ENCODE results near the gene SEC23IP. TPM values are rescaled to one million over a fixed set of nuclear protein-coding genes. Genes with fewer than 3 reads are reported as not detected.
"Not testable (repeated sequence)": the region's sequence is repeated elsewhere in the genome, so short reads cannot be mapped to it uniquely, and the experiment has no call there.

The SEC23IP gene
- total RNA-seq, 4 donors from 2014 or later = 20.5 to 51.7 (median 31.8) TPM

DNA sequence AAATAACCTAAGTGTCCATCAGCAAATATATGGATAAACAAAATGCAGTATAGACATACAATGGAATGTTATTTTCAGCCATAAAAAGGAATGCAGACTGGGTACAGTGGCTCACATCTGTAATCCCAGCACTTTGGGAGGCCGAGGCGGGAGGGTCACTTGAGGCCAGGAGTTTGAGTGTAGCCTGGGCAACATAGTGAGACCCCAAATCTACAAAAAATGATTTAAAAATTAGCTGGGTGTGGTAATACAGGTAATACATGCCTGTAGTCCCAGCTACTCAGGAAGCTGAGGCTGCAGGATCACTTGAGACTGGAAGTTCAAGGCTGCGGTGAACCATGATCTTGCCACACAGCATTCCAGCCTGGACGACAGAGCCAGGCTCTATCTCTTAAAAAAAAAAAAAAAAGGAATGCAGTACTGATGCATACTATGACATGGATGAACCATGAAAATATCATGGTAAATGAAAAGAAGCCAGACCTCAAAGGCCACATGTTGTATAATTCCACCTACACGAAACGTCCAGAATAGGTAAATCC lies 26.8 kb upstream of the SEC23IP start:
- H3K4me1 ChIP-seq = peaks cover 6 to 41% (median 10%) of the 10 kb centered on the region in 4 donors
- intact Hi-C loops (cut with DNase I; ENCODE audit: low total_unique reads) (no loop called here), in situ Hi-C loops (cut with MboI; ENCODE audit: low pct_ligation_motif_present in 1 of 4, low pct_unique_long_range_greater_than_20kb in 1 of 4, low sequenced_read_pairs in 3 of 4) (loop anchor here in 2 of 4 donors (10.0 to 25.0 kb wide), 2 partner anchors 103 to 181 kb away; no protein-coding TSS in a partner anchor)
- 94 to 100% methylated on average over 4 to 6 of the region's 6 CpGs for WGBS, 2 donors (ENCODE audit: low coverage in 1 of 2)
- TF ChIP-seq EP300 (IDR thresholded peaks at IDR 0.05; ENCODE audit: low read depth) (no peak), POLR2AphosphoS5 (IDR thresholded peaks at IDR 0.05) (no peak), POLR2A (IDR thresholded peaks at IDR 0.05) (no peak)
- TF ChIP-seq, protein P1, sequence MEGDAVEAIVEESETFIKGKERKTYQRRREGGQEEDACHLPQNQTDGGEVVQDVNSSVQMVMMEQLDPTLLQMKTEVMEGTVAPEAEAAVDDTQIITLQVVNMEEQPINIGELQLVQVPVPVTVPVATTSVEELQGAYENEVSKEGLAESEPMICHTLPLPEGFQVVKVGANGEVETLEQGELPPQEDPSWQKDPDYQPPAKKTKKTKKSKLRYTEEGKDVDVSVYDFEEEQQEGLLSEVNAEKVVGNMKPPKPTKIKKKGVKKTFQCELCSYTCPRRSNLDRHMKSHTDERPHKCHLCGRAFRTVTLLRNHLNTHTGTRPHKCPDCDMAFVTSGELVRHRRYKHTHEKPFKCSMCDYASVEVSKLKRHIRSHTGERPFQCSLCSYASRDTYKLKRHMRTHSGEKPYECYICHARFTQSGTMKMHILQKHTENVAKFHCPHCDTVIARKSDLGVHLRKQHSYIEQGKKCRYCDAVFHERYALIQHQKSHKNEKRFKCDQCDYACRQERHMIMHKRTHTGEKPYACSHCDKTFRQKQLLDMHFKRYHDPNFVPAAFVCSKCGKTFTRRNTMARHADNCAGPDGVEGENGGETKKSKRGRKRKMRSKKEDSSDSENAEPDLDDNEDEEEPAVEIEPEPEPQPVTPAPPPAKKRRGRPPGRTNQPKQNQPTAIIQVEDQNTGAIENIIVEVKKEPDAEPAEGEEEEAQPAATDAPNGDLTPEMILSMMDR (IDR thresholded peaks at IDR 0.05) = no peak
- no peaks in the 10 kb centered on the region for H3K27me3 ChIP-seq
- no peak for DNase-seq
- H3K27ac ChIP-seq = no peak overlapping the region
- H3K36me3 ChIP-seq = no peaks in the 10 kb centered on the region
- peaks cover 0 to 4% of the 10 kb centered on the region in 2 donors for H3K9me3 ChIP-seq
- H3K4me3 ChIP-seq = no peak overlapping the region

DNA sequence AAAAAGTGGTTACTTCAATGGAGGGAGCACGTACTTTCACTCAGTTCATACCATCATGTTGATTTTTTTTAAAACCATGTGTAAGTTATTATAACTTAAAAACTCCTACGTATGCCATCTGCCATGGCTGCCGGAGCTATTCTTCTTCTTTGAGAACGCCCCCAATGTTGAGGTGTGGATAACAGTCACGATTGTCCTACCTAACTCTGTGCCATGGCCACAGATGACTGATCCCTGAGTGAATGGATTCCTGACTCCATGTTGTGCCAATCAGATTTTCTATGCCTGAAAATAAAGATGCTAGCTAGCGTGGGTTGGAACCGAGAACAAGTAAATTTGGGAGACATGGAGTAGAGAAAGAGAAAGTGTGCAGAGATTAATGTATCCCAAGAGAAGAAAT lies 25.2 kb upstream of the SEC23IP start:
- H3K36me3 ChIP-seq = no peaks in the 10 kb centered on the region
- WGBS, 2 donors (ENCODE audit: low coverage in 1 of 2) = 69 to 83% methylated on average over 7 of the region's 7 CpGs
- no peaks in the 10 kb centered on the region for H3K27me3 ChIP-seq
- intact Hi-C loops (cut with DNase I; ENCODE audit: low total_unique reads) (no loop called here), in situ Hi-C loops (cut with MboI; ENCODE audit: low pct_ligation_motif_present in 1 of 4, low pct_unique_long_range_greater_than_20kb in 1 of 4, low sequenced_read_pairs in 3 of 4) (loop anchor here in 2 of 4 donors (10.0 to 25.0 kb wide), 2 partner anchors 105 to 183 kb away; no protein-coding TSS in a partner anchor)
- peaks cover 11 to 40% (median 16%) of the 10 kb centered on the region in 4 donors for H3K4me1 ChIP-seq
- H3K27ac ChIP-seq = no peak overlapping the region
- TF ChIP-seq POLR2A (IDR thresholded peaks at IDR 0.05) (no peak), POLR2AphosphoS5 (IDR thresholded peaks at IDR 0.05) (no peak), EP300 (IDR thresholded peaks at IDR 0.05; ENCODE audit: low read depth) (no peak)
- TF ChIP-seq, protein P1 (IDR thresholded peaks at IDR 0.05) = no peak
- H3K4me3 ChIP-seq = no peak overlapping the region
- no peak for DNase-seq
- peaks cover 0 to 4% of the 10 kb centered on the region in 2 donors for H3K9me3 ChIP-seq

DNA sequence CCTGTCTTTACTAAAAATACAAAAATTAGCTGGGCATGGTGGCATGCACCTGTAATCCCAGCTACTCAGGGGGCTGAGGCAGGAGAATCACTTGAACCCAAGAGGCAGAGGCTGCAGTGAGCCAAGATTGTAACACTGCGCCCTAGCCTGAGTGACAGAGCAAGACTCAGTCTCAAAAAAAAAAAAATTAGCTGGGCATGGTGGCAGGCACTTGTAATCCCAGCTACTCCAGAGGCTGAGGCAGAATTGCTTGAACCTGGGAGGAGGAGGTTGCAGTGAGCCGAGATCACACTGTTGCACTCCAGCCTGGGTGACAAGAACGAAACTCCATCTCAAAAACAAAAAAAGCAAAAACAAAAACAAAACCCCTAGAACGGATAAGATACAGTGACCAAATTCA lies 23.1 kb upstream of the SEC23IP start:
- H3K4me3 ChIP-seq; intact Hi-C loops (cut with DNase I; ENCODE audit: low total_unique reads); DNase-seq; H3K36me3 ChIP-seq; H3K27me3 ChIP-seq; H3K27ac ChIP-seq; H3K9me3 ChIP-seq: not testable (repeated sequence)
- peaks cover 17 to 44% (median 22%) of the 10 kb centered on the region in 4 donors for H3K4me1 ChIP-seq
- in situ Hi-C loops (cut with MboI; ENCODE audit: low pct_ligation_motif_present in 1 of 4, low pct_unique_long_range_greater_than_20kb in 1 of 4, low sequenced_read_pairs in 3 of 4) = loop anchor here in 2 of 4 donors (10.0 to 25.0 kb wide), 2 partner anchors 107 to 185 kb away; no protein-coding TSS in a partner anchor
- 78 to 79% methylated on average over 3 to 4 of the region's 4 CpGs for WGBS, 2 donors (ENCODE audit: low coverage in 1 of 2)

DNA sequence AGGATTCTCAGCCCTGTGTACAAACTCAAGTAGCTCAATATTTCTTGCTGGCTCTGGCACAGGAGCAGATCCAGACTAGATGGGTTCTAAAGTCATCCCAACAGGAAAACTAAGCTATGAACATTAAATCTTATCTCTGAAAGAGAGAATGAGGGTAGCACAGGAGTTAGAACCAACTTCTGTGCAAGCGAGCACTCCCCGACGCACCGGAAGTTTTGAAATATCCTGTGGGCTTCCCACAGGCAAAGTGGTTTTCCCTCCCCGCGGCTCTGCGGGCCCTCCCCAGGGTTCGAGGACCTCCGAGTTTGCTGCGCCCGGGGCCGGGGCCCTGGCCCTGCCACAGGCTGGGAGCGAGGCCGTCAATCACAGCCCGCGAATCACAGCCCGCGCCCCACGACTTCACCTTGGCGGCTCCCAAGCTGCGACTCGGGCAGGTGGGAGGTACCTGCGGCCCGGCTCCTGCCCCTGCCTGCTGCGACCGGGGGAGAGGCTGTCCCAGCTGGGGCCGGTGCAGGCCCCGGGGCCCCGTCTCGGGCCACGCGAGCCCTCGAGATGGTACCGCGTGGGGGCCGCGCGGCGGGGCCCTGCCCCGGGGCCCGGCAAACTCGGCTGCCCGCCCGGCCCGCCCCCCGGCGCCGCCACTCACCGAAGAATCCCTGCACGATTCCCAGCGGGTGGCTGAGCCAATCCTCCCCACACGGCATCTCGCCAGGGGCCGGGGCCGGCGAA lies 20.5 kb upstream of the SEC23IP start:
- H3K9me3 ChIP-seq = no peaks in the 10 kb centered on the region
- H3K36me3 ChIP-seq = no peaks in the 10 kb centered on the region
- H3K27me3 ChIP-seq = no peaks in the 10 kb centered on the region
- peak; percentile 70 for DNase-seq
- intact Hi-C loops (cut with DNase I; ENCODE audit: low total_unique reads) = no loop called here
- H3K4me3 ChIP-seq = peak overlapping the region; percentile 68 to 94 (median 84)
- TF ChIP-seq POLR2A (IDR thresholded peaks at IDR 0.05) (peak; percentile 13), POLR2AphosphoS5 (IDR thresholded peaks at IDR 0.05) (no peak)
- in situ Hi-C loops (cut with MboI; ENCODE audit: low pct_ligation_motif_present in 1 of 4, low pct_unique_long_range_greater_than_20kb in 1 of 4, low sequenced_read_pairs in 3 of 4) = loop anchor here in 1 of 4 donors (25.0 kb wide), 1 partner anchor 110 kb away; no protein-coding TSS in a partner anchor
- H3K27ac ChIP-seq = peak overlapping the region; percentile 89 to 98 (median 94)
- 1% methylated on average over 51 of the region's 56 CpGs; no CpG with 5 or more reads in 1 of the 2 donors for WGBS, 2 donors (ENCODE audit: low coverage in 1 of 2)
- H3K4me1 ChIP-seq = peaks cover 17 to 44% (median 22%) of the 10 kb centered on the region in 4 donors

DNA sequence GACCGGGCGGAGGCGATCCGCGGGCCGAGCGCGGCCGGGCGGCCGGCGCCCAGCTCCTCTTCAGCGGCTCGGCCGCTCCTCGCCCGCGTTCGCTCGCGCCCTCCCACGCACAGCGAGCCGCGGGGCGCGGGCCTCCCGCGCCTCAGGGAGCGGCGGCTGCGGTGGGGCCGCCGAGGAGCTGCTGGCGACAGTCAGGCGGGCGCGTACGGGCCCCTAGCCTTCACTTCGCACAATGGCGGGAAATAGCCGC lies 20.0 kb upstream of the SEC23IP start, which contains the start of gene MCMBP:
Gene MCMBP (minus strand): TSS at position 234 of the 250 bp plus-strand sequence. CDS start 259 bp downstream, outside the sequence.
- Histone ChIP-seq H3K27ac (peak within 1 kb of the TSS; percentile 89 to 98 (median 94)), H3K36me3 (no peaks in the 10 kb centered on the region), H3K4me3 (peak within 1 kb of the TSS; percentile 68 to 94 (median 84)), H3K9me3 (no peaks in the 10 kb centered on the region), H3K4me1 (peaks cover 17 to 41% (median 22%) of the 10 kb centered on the region in 4 donors), H3K27me3 (no peaks in the 10 kb centered on the region)
- intact Hi-C loops (cut with DNase I; ENCODE audit: low total_unique reads) (no loop called here), in situ Hi-C loops (cut with MboI; ENCODE audit: low pct_ligation_motif_present in 1 of 4, low pct_unique_long_range_greater_than_20kb in 1 of 4, low sequenced_read_pairs in 3 of 4) (loop anchor here in 1 of 4 donors (25.0 kb wide), 1 partner anchor 110 kb away; no protein-coding TSS in a partner anchor)
- peak; percentile 69 to 80 (median 76) for TF ChIP-seq POLR2AphosphoS5 (IDR thresholded peaks at IDR 0.05)
- TF ChIP-seq, protein P1 (IDR thresholded peaks at IDR 0.05) = no peak
- WGBS, 2 donors (ENCODE audit: low coverage in 1 of 2) = 0% methylated on average over 36 of the region's 42 CpGs; no CpG with 5 or more reads in 1 of the 2 donors
- DNase-seq = no peak

All from transverse colon (tissue), 4 donors.